ENCODE measurements around the gene PCDHA2. TPM values are rescaled to one million over a fixed set of nuclear protein-coding genes. Genes with fewer than 3 reads are reported as not detected.

The PCDHA2 gene
- total and polyA plus RNA-seq, 2 of the 8 experiments (the other 6 are each of a cell fraction or from before 2014, with no cell fraction given), result 0.86 to 1.9 TPM

DNA sequence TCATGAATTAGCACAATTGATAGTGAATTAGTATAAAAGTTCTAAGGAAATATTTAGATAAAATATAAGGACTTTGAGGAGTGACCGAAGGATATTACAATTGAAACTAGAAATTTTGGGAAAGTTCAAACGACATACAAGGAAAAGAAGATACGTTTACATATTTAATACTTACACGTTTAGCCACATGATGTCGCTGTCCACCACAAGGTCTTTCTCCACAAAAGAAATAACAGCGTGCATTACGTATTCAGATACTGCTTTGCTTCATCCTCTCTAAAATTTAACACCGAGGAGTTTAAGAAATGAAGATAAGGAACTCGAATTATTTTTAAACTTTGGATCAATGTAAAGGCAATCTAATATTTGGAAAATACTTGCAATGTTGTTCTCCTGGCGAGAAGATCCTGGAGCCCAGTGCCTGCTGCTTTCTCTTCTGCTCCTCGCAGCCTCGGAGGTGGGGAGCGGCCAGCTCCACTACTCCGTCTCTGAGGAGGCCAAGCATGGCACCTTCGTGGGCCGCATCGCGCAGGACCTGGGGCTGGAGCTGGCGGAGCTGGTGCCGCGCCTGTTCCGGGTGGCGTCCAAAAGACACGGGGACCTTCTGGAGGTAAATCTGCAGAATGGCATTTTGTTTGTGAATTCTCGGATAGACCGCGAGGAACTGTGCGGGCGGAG lies 6.3 kb downstream of the PCDHA2 start, which contains the start of gene PCDHA3:
TSS of gene PCDHA3 (plus strand) at position 242 of the 678 bp plus-strand sequence.
- Histone ChIP-seq H3K79me1 (ENCODE audit: low read depth, low read length) (no peaks in the 10 kb centered on the region), H3K27ac (ENCODE audit: low read depth, low read length) (no peak within 1 kb of the TSS), H3K9ac (replicated peaks in 1 of 4; ENCODE audit: extremely low read depth in 1 of 4, low read depth in 3 of 4, low read length in 3 of 4) (no peak within 1 kb of the TSS; a peak in 1 of 7 replicates), H3K79me2 (ENCODE audit: control insufficient read depth in 1 of 2, insufficient read depth in 2 of 2, low read length in 2 of 2) (no peaks in the 10 kb centered on the region), H2BK120ac (replicated peaks; ENCODE audit: low read depth, low read length) (no peak within 1 kb of the TSS), H3K4me3 (ENCODE audit: extremely low read depth in 1 of 4, insufficient read depth in 2 of 4, low read depth in 3 of 4, low read length in 4 of 4) (peak within 1 kb of the TSS in 1 of 4 experiments; percentile 28; a peak in 1 of 8 replicates), H2AFZ (ENCODE audit: low read length) (no peak within 1 kb of the TSS), H2BK15ac (ENCODE audit: low read length) (no peak within 1 kb of the TSS), H3K4me1 (replicated peaks in 1 of 4; ENCODE audit: control insufficient read depth in 3 of 4, insufficient read depth in 4 of 4, low read length in 3 of 4) (no peaks in the 10 kb centered on the region), H3K23me2 (ENCODE audit: low read depth, low read length) (no peaks in the 10 kb centered on the region), H2AK5ac (ENCODE audit: low read depth, low read length) (no peak within 1 kb of the TSS), H3K14ac (ENCODE audit: insufficient read length) (no peak within 1 kb of the TSS), H4K91ac (replicated peaks; ENCODE audit: insufficient read length, low read length) (no peak within 1 kb of the TSS), H3K18ac (ENCODE audit: extremely low read depth, low read length) (no peak within 1 kb of the TSS), H3K9me3 (ENCODE audit: insufficient read depth in 2 of 2, low read depth in 1 of 2, low read length in 1 of 2) (peaks cover 0 to 33% of the 10 kb centered on the region in 2 experiments; a peak in 2 of 4 replicates), H3K4ac (replicated peaks; ENCODE audit: insufficient read length, low read depth, low read length) (no peak within 1 kb of the TSS), H2BK5ac (ENCODE audit: low read depth, low read length) (no peak within 1 kb of the TSS), H4K5ac (ENCODE audit: insufficient read length, low read depth, low read length) (no peak within 1 kb of the TSS), H3K36me3 (ENCODE audit: control insufficient read depth in 2 of 4, insufficient read depth in 4 of 4, low read length in 3 of 4) (peaks cover 0 to 27% (median 0%) of the 10 kb centered on the region in 4 experiments; a peak in 3 of 8 replicates), H4K8ac (ENCODE audit: extremely low read depth, insufficient read depth, low read length) (no peak within 1 kb of the TSS), H2BK20ac (ENCODE audit: low read length) (no peak within 1 kb of the TSS), H3K4me2 (ENCODE audit: insufficient read depth in 1 of 2, low read depth in 2 of 2, low read length in 2 of 2) (no peak within 1 kb of the TSS; a peak in 1 of 4 replicates), H3K27me3 (replicated peaks in 1 of 4; ENCODE audit: control insufficient read depth in 3 of 4, extremely low read depth in 1 of 4, insufficient read depth in 3 of 4, low read length in 3 of 4) (no peaks in the 10 kb centered on the region), H2BK12ac (ENCODE audit: low read depth, low read length) (no peak within 1 kb of the TSS), H3K23ac (ENCODE audit: insufficient read length) (no peak within 1 kb of the TSS), H4K20me1 (replicated peaks in 1 of 2; ENCODE audit: control insufficient read depth in 1 of 2, insufficient read depth in 2 of 2, low read length in 2 of 2) (no peaks in the 10 kb centered on the region), H3K56ac (replicated peaks; ENCODE audit: insufficient read length, low read depth, low read length) (no peak within 1 kb of the TSS)
- WGBS, 2 experiments (ENCODE audit: extremely low coverage in 1 of 2, insufficient coverage in 1 of 2, insufficient read length in 1 of 2, insufficient replicate concordance in 2 of 2, low coverage in 1 of 2, low lambda C conversion rate in 2 of 2, missing lambda C conversion rate in 1 of 2), result 90% methylated on average over 29 of the region's 29 CpGs; no CpG with 5 or more reads in 1 of the 2 experiments
- DNase-seq (ENCODE audit: low read depth in 1 of 2, low spot score in 2 of 2) (no peak), FAIRE-seq (peak; percentile 13)
- ChIA-PET CTCF (ENCODE audit: partially characterized antibody) (interaction anchor here (0.6 to 1.6 kb wide), 6 partner anchors 9 to 243 kb away, joined by 3 to 4 read pairs (median 3); partner anchors contain the start of genes PCDHA11 and PCDHA6), POLR2A (ENCODE audit: partially characterized antibody) (no interaction called here)
- TF ChIP-seq TBP (IDR thresholded peaks at IDR 0.05; ENCODE audit: low read depth, low read length) (no peak), CTCF (IDR thresholded peaks at IDR 0.05; ENCODE audit: control extremely low read depth in 1 of 3, insufficient read depth in 1 of 3, low read depth in 1 of 3, low read length in 3 of 3) (peak in 2 of 3 experiments; percentile 4 to 20; a peak in 2 of 4 replicates), CTBP2 (IDR thresholded peaks at IDR 0.05; ENCODE audit: borderline replicate concordance, insufficient read depth, insufficient read length, low read length) (no peak), POU5F1 (IDR thresholded peaks at IDR 0.05; ENCODE audit: low read depth, low read length) (no peak), BACH1 (IDR thresholded peaks at IDR 0.05; ENCODE audit: low read length) (no peak), RFX5 (IDR thresholded peaks at IDR 0.05; ENCODE audit: borderline replicate concordance, low read depth, low read length) (no peak)
- TF ChIP-seq, protein P1, sequence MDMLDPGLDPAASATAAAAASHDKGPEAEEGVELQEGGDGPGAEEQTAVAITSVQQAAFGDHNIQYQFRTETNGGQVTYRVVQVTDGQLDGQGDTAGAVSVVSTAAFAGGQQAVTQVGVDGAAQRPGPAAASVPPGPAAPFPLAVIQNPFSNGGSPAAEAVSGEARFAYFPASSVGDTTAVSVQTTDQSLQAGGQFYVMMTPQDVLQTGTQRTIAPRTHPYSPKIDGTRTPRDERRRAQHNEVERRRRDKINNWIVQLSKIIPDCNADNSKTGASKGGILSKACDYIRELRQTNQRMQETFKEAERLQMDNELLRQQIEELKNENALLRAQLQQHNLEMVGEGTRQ (IDR thresholded peaks at IDR 0.05; ENCODE audit: low read length), result no peak
